Measurements from ENCODE around the gene COPE. TPM values are rescaled to one million over a fixed set of nuclear protein-coding genes. Genes with fewer than 3 reads are reported as not detected.

Gene COPE
- total RNA-seq, 1 experiment from 2014 or later = 596 TPM

- no peak for DNase-seq (ENCODE audit: low read depth)
- in situ Hi-C loops (cut with HindIII; ENCODE audit: low pct_unique_long_range_greater_than_20kb, low sequenced_read_pairs) = no loop called here
Observed at GRCh38 chr19:18861235-18861634, 58.0 kb downstream of the COPE start.

DNA sequence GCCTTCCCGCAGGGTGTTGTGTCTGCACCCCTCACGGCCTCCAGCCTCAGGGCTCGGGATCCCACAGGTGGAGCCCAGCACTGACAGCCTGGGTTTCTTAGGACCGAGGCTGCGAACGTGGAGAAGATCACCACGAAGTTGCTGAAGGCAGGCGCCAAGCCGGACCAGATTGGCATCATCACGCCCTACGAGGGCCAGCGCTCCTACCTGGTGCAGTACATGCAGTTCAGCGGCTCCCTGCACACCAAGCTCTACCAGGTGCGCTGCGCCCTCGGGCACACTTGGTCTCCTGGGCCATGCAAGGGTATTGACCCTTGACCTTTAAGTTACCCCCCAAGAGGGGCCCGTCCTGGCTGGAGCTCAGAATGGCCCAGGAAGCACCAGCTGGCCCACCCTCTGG is 58.5 kb downstream of the COPE start:
- in situ Hi-C loops (cut with HindIII; ENCODE audit: low pct_unique_long_range_greater_than_20kb, low sequenced_read_pairs) = no loop called here

GRCh38 chr19:18860302-18860700 is 58.9 kb downstream of the COPE start:
- DNase-seq (ENCODE audit: low read depth) = no peak
- in situ Hi-C loops (cut with HindIII; ENCODE audit: low pct_unique_long_range_greater_than_20kb, low sequenced_read_pairs) = no loop called here

More for the DNA sequence above, 58.5 kb downstream of the COPE start:
- no peak for DNase-seq (ENCODE audit: low read depth)

- in situ Hi-C loops (cut with HindIII; ENCODE audit: low pct_unique_long_range_greater_than_20kb, low sequenced_read_pairs) = no loop called here
Observed at GRCh38 chr19:18859676-18860301, 59.4 kb downstream of the COPE start.

GRCh38 chr19:18858906-18859646 is 60.1 kb downstream of the COPE start:
- in situ Hi-C loops (cut with HindIII; ENCODE audit: low pct_unique_long_range_greater_than_20kb, low sequenced_read_pairs) = no loop called here

More at GRCh38 chr19:18859676-18860301, 59.4 kb downstream of the COPE start:
- DNase-seq (ENCODE audit: low read depth) = no peak

DNA sequence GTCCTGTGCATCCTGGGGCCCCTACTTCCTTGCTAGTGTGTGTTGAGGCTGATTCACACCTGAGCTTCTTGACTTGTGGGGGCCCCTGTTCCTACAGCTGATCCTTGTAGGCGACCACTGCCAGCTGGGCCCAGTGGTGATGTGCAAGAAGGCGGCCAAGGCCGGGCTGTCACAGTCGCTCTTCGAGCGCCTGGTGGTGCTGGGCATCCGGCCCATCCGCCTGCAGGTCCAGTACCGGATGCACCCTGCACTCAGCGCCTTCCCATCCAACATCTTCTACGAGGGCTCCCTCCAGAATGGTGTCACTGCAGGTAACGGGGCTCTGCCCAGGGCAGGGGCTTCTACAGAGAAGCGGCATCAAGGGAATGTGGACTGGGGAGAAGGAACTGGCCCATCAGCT is 62.0 kb downstream of the COPE start:
- no peak for DNase-seq (ENCODE audit: low read depth)
- in situ Hi-C loops (cut with HindIII; ENCODE audit: low pct_unique_long_range_greater_than_20kb, low sequenced_read_pairs) = no loop called here

More at GRCh38 chr19:18858906-18859646, 60.1 kb downstream of the COPE start:
- no peak for DNase-seq (ENCODE audit: low read depth)

DNA sequence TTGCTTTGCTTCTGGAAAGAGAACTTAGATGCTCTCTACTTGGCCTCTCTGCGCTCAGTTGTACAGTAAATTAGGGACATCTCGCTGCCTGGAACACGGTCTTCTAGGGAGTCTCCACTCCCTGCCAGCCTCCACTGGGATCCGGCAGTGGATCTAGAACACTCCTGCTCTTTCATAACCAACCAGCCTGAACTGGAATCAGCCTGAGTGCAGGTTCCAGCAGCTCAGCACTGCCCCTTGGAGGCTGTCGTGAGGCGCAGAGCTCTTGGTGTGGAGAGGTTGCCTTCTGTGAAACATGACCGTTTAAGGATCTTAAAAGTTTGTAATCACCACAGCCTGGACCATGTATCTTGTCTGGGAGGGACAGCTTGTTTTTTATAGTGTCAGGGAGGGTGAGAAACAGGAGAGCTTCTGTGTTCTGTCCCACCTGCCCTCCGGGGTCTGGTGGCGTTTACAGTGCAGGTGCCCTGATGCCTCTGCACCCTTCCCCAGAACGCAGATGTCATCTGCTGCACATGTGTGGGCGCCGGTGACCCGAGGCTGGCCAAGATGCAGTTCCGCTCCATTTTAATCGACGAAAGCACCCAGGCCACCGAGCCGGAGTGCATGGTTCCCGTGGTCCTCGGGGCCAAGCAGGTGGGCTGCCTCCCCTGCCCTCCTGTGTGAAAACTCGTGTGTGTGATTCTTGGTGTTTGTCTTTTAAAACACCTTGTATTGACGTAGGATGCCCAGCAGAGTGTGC is 62.6 kb downstream of the COPE start:
- no peak for DNase-seq (ENCODE audit: low read depth)
- in situ Hi-C loops (cut with HindIII; ENCODE audit: low pct_unique_long_range_greater_than_20kb, low sequenced_read_pairs) = no loop called here

DNA sequence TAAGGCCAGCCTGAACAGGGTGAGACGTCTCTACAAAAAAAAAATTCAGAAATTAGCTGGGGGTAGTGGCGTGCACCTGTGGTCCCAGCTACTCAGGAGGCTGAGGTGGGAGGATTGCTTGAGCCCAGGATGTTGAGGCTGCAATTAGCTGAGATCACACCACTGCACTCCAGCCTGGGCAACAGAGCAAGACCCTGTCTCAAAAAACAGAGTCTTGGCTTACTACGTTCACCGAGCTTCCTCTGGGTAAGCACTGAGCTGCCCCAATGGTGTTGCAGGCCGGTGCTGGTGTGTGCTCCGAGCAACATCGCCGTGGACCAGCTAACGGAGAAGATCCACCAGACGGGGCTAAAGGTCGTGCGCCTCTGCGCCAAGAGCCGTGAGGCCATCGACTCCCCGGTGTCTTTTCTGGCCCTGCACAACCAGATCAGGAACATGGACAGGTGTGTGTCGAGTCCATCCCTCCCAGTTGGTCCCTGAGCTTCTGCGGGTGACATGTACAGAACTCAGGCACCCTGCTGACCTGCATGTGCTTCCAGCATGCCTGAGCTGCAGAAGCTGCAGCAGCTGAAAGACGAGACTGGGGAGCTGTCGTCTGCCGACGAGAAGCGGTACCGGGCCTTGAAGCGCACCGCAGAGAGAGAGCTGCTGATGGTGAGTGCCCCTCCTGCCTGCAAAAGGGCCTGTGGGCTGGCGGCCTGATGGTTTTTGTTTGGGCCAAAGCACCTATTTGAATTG is 63.4 kb downstream of the COPE start:
- in situ Hi-C loops (cut with HindIII; ENCODE audit: low pct_unique_long_range_greater_than_20kb, low sequenced_read_pairs) = no loop called here
- DNase-seq (ENCODE audit: low read depth) = no peak

GRCh38 chr19:18854982-18855381 is 64.2 kb downstream of the COPE start:
- in situ Hi-C loops (cut with HindIII; ENCODE audit: low pct_unique_long_range_greater_than_20kb, low sequenced_read_pairs) = no loop called here

GRCh38 chr19:18853755-18854427 is 65.3 kb downstream of the COPE start:
- in situ Hi-C loops (cut with HindIII; ENCODE audit: low pct_unique_long_range_greater_than_20kb, low sequenced_read_pairs) = no loop called here
- no peak for DNase-seq (ENCODE audit: low read depth)

More at GRCh38 chr19:18854982-18855381, 64.2 kb downstream of the COPE start:
- DNase-seq (ENCODE audit: low read depth) = no peak

DNA sequence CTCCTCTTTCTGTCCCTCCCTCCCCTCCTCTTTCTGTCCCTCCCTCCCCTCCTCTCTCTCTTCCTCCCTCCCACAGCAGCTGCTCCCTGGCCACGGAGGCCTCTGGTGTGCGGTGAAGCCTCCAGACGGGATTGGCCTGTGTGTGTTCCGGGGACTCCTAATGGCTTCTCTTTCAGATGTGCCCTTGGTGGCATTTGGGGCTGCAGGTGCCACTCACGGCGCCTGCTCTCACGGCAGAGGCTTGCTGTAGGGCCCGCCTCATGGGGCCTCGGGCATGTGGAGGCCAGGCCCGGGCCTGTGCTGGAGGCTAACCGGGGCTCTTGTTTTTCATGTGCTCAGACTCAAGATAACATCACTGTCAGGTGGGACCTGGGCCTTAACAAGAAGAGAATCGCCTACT is 66.5 kb downstream of the COPE start:
- in situ Hi-C loops (cut with HindIII; ENCODE audit: low pct_unique_long_range_greater_than_20kb, low sequenced_read_pairs) = no loop called here
- DNase-seq (ENCODE audit: low read depth) = no peak

GRCh38 chr19:18851673-18852325 is 67.4 kb downstream of the COPE start:
- DNase-seq (ENCODE audit: low read depth) = no peak
- in situ Hi-C loops (cut with HindIII; ENCODE audit: low pct_unique_long_range_greater_than_20kb, low sequenced_read_pairs) = no loop called here

DNA sequence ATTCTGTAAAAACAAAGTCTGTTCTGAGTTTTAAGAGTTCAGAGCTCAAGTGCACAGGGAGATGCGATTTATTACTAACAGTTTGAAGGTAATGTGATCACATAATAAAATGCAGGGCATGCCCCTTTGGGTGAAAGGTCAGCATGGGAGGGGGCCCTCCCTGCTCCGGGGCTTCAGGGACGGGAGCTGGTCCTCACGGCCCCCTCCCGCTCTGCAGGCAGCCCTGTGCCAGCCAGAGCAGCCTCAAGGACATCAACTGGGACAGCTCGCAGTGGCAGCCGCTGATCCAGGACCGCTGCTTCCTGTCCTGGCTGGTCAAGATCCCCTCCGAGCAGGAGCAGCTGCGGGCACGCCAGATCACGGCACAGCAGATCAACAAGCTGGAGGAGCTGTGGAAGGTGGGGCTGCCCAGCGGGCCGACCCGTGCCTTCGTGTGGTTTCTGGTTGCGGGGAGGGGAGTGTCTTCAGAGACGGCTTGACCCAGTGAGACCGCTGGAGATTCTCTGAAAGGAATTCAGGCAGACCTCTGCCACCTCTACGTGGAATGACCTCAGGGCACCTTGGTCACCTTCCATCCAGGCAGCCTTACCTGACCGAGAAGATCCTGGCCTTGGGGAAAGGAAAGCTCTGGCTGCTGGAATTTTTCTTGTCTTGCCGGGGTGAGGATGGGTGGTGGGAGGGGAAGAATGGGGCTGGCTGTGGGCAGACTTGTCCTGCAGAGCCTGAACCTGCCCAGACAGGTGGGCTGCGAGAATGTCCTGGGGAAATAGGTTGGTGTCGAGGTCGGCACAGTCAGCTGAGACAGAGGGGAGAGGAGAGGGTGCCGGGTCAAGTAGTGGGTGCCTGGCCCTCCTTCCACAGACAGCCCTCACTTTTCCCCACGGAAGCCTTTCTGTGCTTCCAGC is 68.5 kb downstream of the COPE start:
- no peak for DNase-seq (ENCODE audit: low read depth)
- in situ Hi-C loops (cut with HindIII; ENCODE audit: low pct_unique_long_range_greater_than_20kb, low sequenced_read_pairs) = no loop called here

DNA sequence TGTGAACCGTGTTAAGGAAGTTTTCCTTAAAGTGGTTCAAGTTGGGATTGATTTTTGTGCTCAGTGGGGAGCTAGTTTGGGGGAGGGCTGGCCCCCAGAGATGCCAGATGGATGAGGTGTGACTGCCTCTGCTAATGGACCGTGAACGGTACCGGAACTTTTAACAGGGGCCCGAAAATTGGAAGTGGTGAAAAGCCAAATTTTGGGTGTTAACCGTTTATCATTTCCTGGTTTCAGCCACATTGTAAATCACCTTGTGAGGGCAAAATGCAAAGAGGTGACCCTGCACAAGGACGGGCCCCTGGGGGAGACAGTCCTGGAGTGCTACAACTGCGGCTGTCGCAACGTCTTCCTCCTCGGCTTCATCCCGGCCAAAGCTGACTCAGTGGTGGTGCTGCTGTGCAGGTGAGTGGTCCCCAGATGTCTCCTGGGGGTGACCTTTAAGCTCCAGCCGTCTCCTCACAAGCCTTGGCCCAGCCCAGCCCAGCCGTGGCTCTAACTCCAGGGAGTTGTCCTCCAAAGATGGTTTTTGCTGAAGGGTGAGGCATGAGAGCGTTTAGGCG is 69.3 kb downstream of the COPE start:
- in situ Hi-C loops (cut with HindIII; ENCODE audit: low pct_unique_long_range_greater_than_20kb, low sequenced_read_pairs) = no loop called here
- no peak for DNase-seq (ENCODE audit: low read depth)
